Type B pancreatic cell (in vitro differentiated cells): ENCODE results near the gene CYP4B1. TPM values are rescaled to one million over a fixed set of nuclear protein-coding genes. Genes with fewer than 3 reads are reported as not detected.

Experiments used
- DNase-seq: peaks from one replicate; pipeline ENCODE4 v3.0.0; 2021; ENCODE audit warnings: mixed read lengths; ENCODE audit not compliant: unreplicated experiment; ENCODE audit errors: extremely low spot score
- H3K27ac Mint-ChIP-seq: 2 replicates; pipeline ENCODE4 v1.8.0; 2021; ENCODE audit warnings: mild to moderate bottlenecking, mixed read lengths
- H3K27me3 Mint-ChIP-seq: 2 replicates; pipeline ENCODE4 v1.8.0; 2021; ENCODE audit warnings: mixed read lengths
- H3K36me3 Mint-ChIP-seq: 2 replicates; pipeline ENCODE4 v1.8.0; 2021; ENCODE audit warnings: mixed read lengths
- H3K4me1 Mint-ChIP-seq: one replicate; pipeline ENCODE4 v1.8.0; 2021; ENCODE audit warnings: mixed read lengths; ENCODE audit not compliant: unreplicated experiment
- H3K4me3 Mint-ChIP-seq: 2 replicates; pipeline ENCODE4 v1.8.0; 2021; ENCODE audit warnings: mild to moderate bottlenecking, mixed read lengths
- H3K9me3 Mint-ChIP-seq: 2 replicates; pipeline ENCODE4 v1.8.0; 2021; ENCODE audit warnings: mixed read lengths
- total RNA-seq: library from RNA; stranded (reverse); gene quantifications from 2 replicates; pipeline ENCODE4 v1.2.1, GENCODE V29; 2021; ENCODE audit warnings: low replicate concordance
- TF ChIP-seq, protein P1 (sequence below): fragments of 200-600 bp; sonication (generic); conservative IDR thresholded peaks from 2 replicates; pipeline ENCODE4 v1.5.0; 2021; ENCODE audit warnings: antibody characterized with exemption, mild to moderate bottlenecking

Gene CYP4B1
- total RNA-seq, 1 donor from 2014 or later = 25.7 TPM

DNA sequence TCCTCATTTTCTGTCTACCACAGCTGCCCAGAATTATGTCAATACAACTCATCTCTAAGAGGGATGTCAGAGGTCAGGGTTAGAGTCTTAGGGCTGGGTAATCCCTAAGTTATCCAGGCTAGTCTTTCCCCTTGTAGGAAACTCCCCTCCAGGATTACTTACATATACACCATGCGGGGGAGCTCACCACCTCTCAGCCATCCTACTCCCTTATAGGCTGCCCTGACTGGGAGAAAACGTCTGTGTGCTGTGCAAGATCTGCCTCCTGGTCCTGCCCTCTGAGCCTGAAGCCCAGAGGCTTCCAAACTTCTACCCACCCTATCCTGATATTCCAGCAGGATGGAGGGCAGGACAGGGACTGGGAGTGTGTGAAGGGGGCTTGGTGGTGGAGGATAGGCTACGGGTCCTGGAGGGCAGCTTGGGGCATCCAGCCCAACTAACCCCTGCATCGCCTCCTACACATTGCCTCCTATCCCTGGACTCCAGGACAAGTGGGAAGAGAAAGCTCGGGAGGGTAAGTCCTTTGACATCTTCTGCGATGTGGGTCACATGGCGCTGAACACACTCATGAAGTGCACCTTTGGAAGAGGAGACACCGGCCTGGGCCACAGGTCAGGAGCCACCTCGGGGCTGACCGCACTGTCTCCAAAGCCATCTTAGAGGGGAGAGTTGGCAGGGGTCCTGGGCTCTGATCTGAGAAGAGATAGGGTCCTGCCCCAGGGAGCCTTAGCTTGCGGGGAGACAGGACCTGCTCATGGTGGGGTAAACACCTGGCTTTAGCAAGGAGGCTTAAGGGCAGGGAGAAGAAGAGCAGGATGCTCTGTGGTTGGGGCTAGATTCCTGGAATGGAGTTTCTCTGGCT lies 14.4 kb downstream of the CYP4B1 start:
- H3K4me3 Mint-ChIP-seq = no peak overlapping the region
- no peaks in the 10 kb centered on the region for H3K36me3 Mint-ChIP-seq
- H3K4me1 Mint-ChIP-seq = no peaks in the 10 kb centered on the region
- TF ChIP-seq, protein P1, sequence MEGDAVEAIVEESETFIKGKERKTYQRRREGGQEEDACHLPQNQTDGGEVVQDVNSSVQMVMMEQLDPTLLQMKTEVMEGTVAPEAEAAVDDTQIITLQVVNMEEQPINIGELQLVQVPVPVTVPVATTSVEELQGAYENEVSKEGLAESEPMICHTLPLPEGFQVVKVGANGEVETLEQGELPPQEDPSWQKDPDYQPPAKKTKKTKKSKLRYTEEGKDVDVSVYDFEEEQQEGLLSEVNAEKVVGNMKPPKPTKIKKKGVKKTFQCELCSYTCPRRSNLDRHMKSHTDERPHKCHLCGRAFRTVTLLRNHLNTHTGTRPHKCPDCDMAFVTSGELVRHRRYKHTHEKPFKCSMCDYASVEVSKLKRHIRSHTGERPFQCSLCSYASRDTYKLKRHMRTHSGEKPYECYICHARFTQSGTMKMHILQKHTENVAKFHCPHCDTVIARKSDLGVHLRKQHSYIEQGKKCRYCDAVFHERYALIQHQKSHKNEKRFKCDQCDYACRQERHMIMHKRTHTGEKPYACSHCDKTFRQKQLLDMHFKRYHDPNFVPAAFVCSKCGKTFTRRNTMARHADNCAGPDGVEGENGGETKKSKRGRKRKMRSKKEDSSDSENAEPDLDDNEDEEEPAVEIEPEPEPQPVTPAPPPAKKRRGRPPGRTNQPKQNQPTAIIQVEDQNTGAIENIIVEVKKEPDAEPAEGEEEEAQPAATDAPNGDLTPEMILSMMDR = no peak
- H3K27me3 Mint-ChIP-seq = no peaks in the 10 kb centered on the region
- no peak for DNase-seq
- H3K27ac Mint-ChIP-seq = no peak overlapping the region
- no peaks in the 10 kb centered on the region for H3K9me3 Mint-ChIP-seq

DNA sequence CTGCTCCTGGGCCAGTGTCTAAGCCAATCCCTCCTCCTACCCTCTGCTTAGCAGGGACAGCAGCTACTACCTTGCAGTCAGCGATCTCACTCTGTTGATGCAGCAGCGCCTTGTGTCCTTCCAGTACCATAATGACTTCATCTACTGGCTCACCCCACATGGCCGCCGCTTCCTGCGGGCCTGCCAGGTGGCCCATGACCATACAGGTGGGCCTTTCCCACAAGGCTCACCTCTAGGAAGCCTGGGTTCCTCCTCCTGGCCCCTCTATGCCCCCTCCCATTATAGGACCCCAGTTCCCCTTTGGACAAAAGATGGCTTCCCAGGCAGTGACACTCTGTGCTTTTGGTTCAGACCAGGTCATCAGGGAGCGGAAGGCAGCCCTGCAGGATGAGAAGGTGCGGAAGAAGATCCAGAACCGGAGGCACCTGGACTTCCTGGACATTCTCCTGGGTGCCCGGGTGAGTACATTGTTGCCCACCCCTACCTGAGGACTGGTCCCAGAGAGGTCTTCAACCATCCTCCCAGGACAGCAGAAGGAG lies 15.1 kb downstream of the CYP4B1 start:
- TF ChIP-seq, protein P1 = no peak
- DNase-seq = no peak
- no peaks in the 10 kb centered on the region for H3K9me3 Mint-ChIP-seq

DNA sequence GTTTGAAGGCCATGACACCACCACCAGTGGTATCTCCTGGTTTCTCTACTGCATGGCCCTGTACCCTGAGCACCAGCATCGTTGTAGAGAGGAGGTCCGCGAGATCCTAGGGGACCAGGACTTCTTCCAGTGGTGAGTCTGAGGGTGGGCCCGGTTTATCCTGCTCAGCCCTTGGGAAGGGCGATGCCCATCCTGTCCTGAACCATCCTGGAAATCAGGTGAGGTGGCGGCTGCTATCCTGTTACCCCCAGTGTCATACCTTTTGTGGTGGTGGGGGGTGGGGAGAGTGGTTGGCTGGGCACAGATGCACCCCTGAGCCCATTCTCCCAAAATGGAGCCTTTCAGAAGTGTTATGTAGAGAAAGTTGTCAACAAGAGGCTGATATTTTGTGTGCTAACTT lies 16.3 kb downstream of the CYP4B1 start:
- Mint-ChIP-seq H3K27ac (no peak overlapping the region), H3K4me1 (no peaks in the 10 kb centered on the region)
- DNase-seq = no peak

More for the DNA sequence above, 15.1 kb downstream of the CYP4B1 start:
- Mint-ChIP-seq H3K36me3 (no peaks in the 10 kb centered on the region), H3K27ac (no peak overlapping the region), H3K4me3 (no peak overlapping the region), H3K27me3 (no peaks in the 10 kb centered on the region), H3K4me1 (no peaks in the 10 kb centered on the region)

GRCh38 chr1:46816930-46817329 lies 18.1 kb downstream of the CYP4B1 start:
- Mint-ChIP-seq H3K9me3 (no peaks in the 10 kb centered on the region), H3K4me3 (no peak overlapping the region), H3K36me3 (no peaks in the 10 kb centered on the region), H3K27ac (no peak overlapping the region), H3K27me3 (no peaks in the 10 kb centered on the region), H3K4me1 (no peaks in the 10 kb centered on the region)
- TF ChIP-seq, protein P1 = no peak
- DNase-seq = no peak

More for the DNA sequence above, 16.3 kb downstream of the CYP4B1 start:
- TF ChIP-seq, protein P1 = no peak
- Mint-ChIP-seq H3K4me3 (no peak overlapping the region), H3K27me3 (no peaks in the 10 kb centered on the region), H3K36me3 (no peaks in the 10 kb centered on the region), H3K9me3 (no peaks in the 10 kb centered on the region)

DNA sequence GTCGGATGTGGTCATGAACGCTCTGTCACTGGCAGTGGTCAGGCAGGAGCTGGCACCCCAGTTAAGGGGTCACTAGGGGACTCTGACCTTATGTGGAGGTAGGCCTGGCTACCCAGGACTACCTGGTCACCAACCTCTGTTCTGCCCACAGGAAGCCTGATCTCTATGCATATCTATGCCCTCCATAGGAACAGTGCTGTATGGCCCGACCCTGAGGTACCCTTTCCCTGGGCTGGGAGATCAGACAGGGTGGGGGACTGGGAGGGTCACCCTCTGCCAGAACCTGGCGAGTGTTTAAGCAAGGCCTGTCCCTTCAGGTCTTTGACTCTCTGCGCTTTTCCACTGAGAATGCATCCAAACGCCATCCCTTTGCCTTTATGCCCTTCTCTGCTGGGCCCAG lies 19.0 kb downstream of the CYP4B1 start:
- no peaks in the 10 kb centered on the region for H3K9me3 Mint-ChIP-seq
- TF ChIP-seq, protein P1 = no peak
- DNase-seq = no peak
- no peaks in the 10 kb centered on the region for H3K4me1 Mint-ChIP-seq
- H3K27ac Mint-ChIP-seq = no peak overlapping the region
- H3K36me3 Mint-ChIP-seq = no peaks in the 10 kb centered on the region
- no peak overlapping the region for H3K4me3 Mint-ChIP-seq
- H3K27me3 Mint-ChIP-seq = no peaks in the 10 kb centered on the region
